ENCODE data around the gene TOX2. TPM values are rescaled to one million over a fixed set of nuclear protein-coding genes. Genes with fewer than 3 reads are reported as not detected.

TOX2 gene
- total RNA-seq, 2 donors from 2014 or later: 4.0 to 5.6 TPM

- no peak overlapping the region for H3K4me3 Mint-ChIP-seq
- DNase-seq (ENCODE audit: low spot score): no peak
- H3K36me3 Mint-ChIP-seq: no peaks in the 10 kb centered on the region
- H3K27me3 Mint-ChIP-seq: peaks cover 29 to 37% of the 10 kb centered on the region in 2 donors
- ATAC-seq: peak in 1 of 2 donors; percentile 26
- peaks cover 43 to 50% of the 10 kb centered on the region in 2 donors for H3K4me1 Mint-ChIP-seq (ENCODE audit: low read depth in 2 of 2)
- H3K27ac Mint-ChIP-seq: no peak overlapping the region
- no peaks in the 10 kb centered on the region for H3K9me3 Mint-ChIP-seq
Observed at GRCh38 chr20:44023515-44024371, 109.1 kb downstream of the TOX2 start.

GRCh38 chr20:44024820-44025580 lies 110.3 kb downstream of the TOX2 start:
- DNase-seq (ENCODE audit: low spot score) (no peak), ATAC-seq (no peak)
- Mint-ChIP-seq H3K27ac (no peak overlapping the region), H3K9me3 (no peaks in the 10 kb centered on the region), H3K4me1 (ENCODE audit: low read depth in 2 of 2) (peaks cover 41 to 50% of the 10 kb centered on the region in 2 donors), H3K36me3 (no peaks in the 10 kb centered on the region), H3K27me3 (peaks cover 38 to 42% of the 10 kb centered on the region in 2 donors), H3K4me3 (no peak overlapping the region)

- Mint-ChIP-seq H3K4me3 (no peak overlapping the region), H3K27me3 (peaks cover 45 to 50% of the 10 kb centered on the region in 2 donors), H3K4me1 (ENCODE audit: low read depth in 2 of 2) (peaks cover 46 to 52% of the 10 kb centered on the region in 2 donors), H3K36me3 (no peaks in the 10 kb centered on the region), H3K27ac (no peak overlapping the region), H3K9me3 (no peaks in the 10 kb centered on the region)
- DNase-seq (ENCODE audit: low spot score) (no peak), ATAC-seq (no peak)
Observed at GRCh38 chr20:44025756-44026155, 111.1 kb downstream of the TOX2 start.

- DNase-seq (ENCODE audit: low spot score) (no peak), ATAC-seq (no peak)
- Mint-ChIP-seq H3K27ac (peak overlapping the region; percentile 13 to 39), H3K36me3 (no peaks in the 10 kb centered on the region), H3K9me3 (no peaks in the 10 kb centered on the region), H3K4me1 (ENCODE audit: low read depth in 2 of 2) (peaks cover 48 to 53% of the 10 kb centered on the region in 2 donors), H3K27me3 (peaks cover 48 to 60% of the 10 kb centered on the region in 2 donors), H3K4me3 (no peak overlapping the region)
Observed at GRCh38 chr20:44026647-44027342, 112.1 kb downstream of the TOX2 start.

- Mint-ChIP-seq H3K27ac (peak overlapping the region in 1 of 2 donors; percentile 21), H3K9me3 (no peaks in the 10 kb centered on the region), H3K27me3 (peaks cover 54 to 62% of the 10 kb centered on the region in 2 donors), H3K4me1 (ENCODE audit: low read depth in 2 of 2) (peaks cover 44 to 54% of the 10 kb centered on the region in 2 donors), H3K36me3 (no peaks in the 10 kb centered on the region), H3K4me3 (peak overlapping the region; percentile 32)
- no peak for ATAC-seq
- no peak for DNase-seq (ENCODE audit: low spot score)
Observed at GRCh38 chr20:44027343-44028002, 112.8 kb downstream of the TOX2 start.

GRCh38 chr20:44028003-44028730 lies 113.5 kb downstream of the TOX2 start:
- DNase-seq (ENCODE audit: low spot score) (no peak), ATAC-seq (no peak)
- Mint-ChIP-seq H3K4me1 (ENCODE audit: low read depth in 2 of 2) (peaks cover 46 to 51% of the 10 kb centered on the region in 2 donors), H3K4me3 (peak overlapping the region; percentile 32), H3K27ac (peak overlapping the region; percentile 21 to 87), H3K36me3 (no peaks in the 10 kb centered on the region), H3K27me3 (peaks cover 54 to 55% of the 10 kb centered on the region in 2 donors), H3K9me3 (no peaks in the 10 kb centered on the region)

- DNase-seq (ENCODE audit: low spot score) (no peak), ATAC-seq (peak; percentile 89 to 93)
- H3K4me1 Mint-ChIP-seq (ENCODE audit: low read depth in 2 of 2): peaks cover 43 to 50% of the 10 kb centered on the region in 2 donors
- H3K27ac Mint-ChIP-seq: peak overlapping the region; percentile 48 to 87
- H3K27me3 Mint-ChIP-seq: peaks cover 48 to 57% of the 10 kb centered on the region in 2 donors
- no peaks in the 10 kb centered on the region for H3K36me3 Mint-ChIP-seq
- peak overlapping the region; percentile 69 for H3K4me3 Mint-ChIP-seq
- no peaks in the 10 kb centered on the region for H3K9me3 Mint-ChIP-seq
Observed at GRCh38 chr20:44028868-44029847, 114.5 kb downstream of the TOX2 start.

- DNase-seq (ENCODE audit: low spot score): no peak
- Mint-ChIP-seq H3K27ac (peak overlapping the region; percentile 15 to 48), H3K36me3 (no peaks in the 10 kb centered on the region), H3K9me3 (no peaks in the 10 kb centered on the region), H3K4me1 (ENCODE audit: low read depth in 2 of 2) (peaks cover 43 to 52% of the 10 kb centered on the region in 2 donors), H3K4me3 (peak overlapping the region; percentile 48), H3K27me3 (peaks cover 45 to 57% of the 10 kb centered on the region in 2 donors)
- ATAC-seq: no peak
Observed at GRCh38 chr20:44029848-44030230, 115.2 kb downstream of the TOX2 start.

- H3K4me1 Mint-ChIP-seq (ENCODE audit: low read depth in 2 of 2): peaks cover 43 to 57% of the 10 kb centered on the region in 2 donors
- ATAC-seq (no peak), DNase-seq (ENCODE audit: low spot score) (no peak)
- peaks cover 48 to 62% of the 10 kb centered on the region in 2 donors for H3K27me3 Mint-ChIP-seq
- peak overlapping the region; percentile 48 to 59 for H3K27ac Mint-ChIP-seq
- no peak overlapping the region for H3K4me3 Mint-ChIP-seq
- H3K9me3 Mint-ChIP-seq: no peaks in the 10 kb centered on the region
- H3K36me3 Mint-ChIP-seq: no peaks in the 10 kb centered on the region
Observed at GRCh38 chr20:44030394-44030793, 115.7 kb downstream of the TOX2 start.

- no peak overlapping the region for H3K4me3 Mint-ChIP-seq
- peaks cover 51 to 65% of the 10 kb centered on the region in 2 donors for H3K27me3 Mint-ChIP-seq
Observed at GRCh38 chr20:44031001-44031574, 116.4 kb downstream of the TOX2 start.

GRCh38 chr20:44031781-44032582 lies 117.3 kb downstream of the TOX2 start:
- no peaks in the 10 kb centered on the region for H3K36me3 Mint-ChIP-seq
- ATAC-seq (no peak), DNase-seq (ENCODE audit: low spot score) (no peak)
- peaks cover 43 to 59% of the 10 kb centered on the region in 2 donors for H3K4me1 Mint-ChIP-seq (ENCODE audit: low read depth in 2 of 2)
- no peaks in the 10 kb centered on the region for H3K9me3 Mint-ChIP-seq
- H3K4me3 Mint-ChIP-seq: no peak overlapping the region
- peaks cover 51 to 63% of the 10 kb centered on the region in 2 donors for H3K27me3 Mint-ChIP-seq
- H3K27ac Mint-ChIP-seq: peak overlapping the region in 1 of 2 donors; percentile 17

More at GRCh38 chr20:44031001-44031574, 116.4 kb downstream of the TOX2 start:
- H3K27ac Mint-ChIP-seq: peak overlapping the region; percentile 48 to 59
- no peaks in the 10 kb centered on the region for H3K9me3 Mint-ChIP-seq
- DNase-seq (ENCODE audit: low spot score) (no peak), ATAC-seq (no peak)
- H3K4me1 Mint-ChIP-seq (ENCODE audit: low read depth in 2 of 2): peaks cover 43 to 59% of the 10 kb centered on the region in 2 donors
- no peaks in the 10 kb centered on the region for H3K36me3 Mint-ChIP-seq
